GM19397 (cell line): ENCODE measurements around the gene KSR1.

ENCODE experiments used
- ATAC-seq: cut with Tn5 transposase; IDR thresholded peaks from one replicate; pipeline ENCODE4 v1.9.1; 2021; ENCODE audit warnings: mild to moderate bottlenecking, moderate library complexity; ENCODE audit not compliant: unreplicated experiment

Gene KSR1

GRCh38 chr17:27471321-27472269 is 15.3 kb downstream of the KSR1 start:
- peak; percentile 65 for ATAC-seq

DNA sequence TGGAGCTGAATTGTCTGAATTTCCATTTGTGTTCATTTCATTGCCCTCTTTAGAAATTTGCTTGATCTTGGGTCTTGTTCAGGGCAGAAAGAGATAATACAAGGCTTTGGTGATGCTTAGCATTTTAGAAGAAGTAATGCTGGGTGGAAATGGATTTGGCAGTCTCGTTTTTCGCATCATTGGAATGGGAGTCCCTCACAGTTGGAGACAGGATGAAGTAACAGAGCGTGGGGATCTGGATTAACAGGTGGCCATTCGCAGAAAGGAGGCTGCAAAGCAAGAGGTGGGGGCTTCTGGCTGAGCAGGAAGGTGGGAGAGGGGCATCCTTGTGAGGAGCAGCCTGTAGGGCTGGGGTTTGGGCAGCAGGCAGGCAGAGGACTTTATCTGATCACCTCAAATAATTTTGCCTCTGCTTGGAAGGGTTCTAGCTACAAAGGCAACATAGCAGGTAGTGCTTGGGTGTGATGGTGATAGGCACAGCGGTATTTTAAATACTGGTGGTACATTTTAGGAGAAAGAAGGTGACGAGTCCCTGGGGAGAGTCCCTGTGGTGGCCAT is 17.0 kb downstream of the KSR1 start:
- ATAC-seq, result no peak

- ATAC-seq, result peak; percentile 26
These were observed 17.7 kb downstream of the KSR1 start for GRCh38 chr17:27473748-27474609.

GRCh38 chr17:27475070-27475673 is 18.9 kb downstream of the KSR1 start:
- no peak for ATAC-seq

DNA sequence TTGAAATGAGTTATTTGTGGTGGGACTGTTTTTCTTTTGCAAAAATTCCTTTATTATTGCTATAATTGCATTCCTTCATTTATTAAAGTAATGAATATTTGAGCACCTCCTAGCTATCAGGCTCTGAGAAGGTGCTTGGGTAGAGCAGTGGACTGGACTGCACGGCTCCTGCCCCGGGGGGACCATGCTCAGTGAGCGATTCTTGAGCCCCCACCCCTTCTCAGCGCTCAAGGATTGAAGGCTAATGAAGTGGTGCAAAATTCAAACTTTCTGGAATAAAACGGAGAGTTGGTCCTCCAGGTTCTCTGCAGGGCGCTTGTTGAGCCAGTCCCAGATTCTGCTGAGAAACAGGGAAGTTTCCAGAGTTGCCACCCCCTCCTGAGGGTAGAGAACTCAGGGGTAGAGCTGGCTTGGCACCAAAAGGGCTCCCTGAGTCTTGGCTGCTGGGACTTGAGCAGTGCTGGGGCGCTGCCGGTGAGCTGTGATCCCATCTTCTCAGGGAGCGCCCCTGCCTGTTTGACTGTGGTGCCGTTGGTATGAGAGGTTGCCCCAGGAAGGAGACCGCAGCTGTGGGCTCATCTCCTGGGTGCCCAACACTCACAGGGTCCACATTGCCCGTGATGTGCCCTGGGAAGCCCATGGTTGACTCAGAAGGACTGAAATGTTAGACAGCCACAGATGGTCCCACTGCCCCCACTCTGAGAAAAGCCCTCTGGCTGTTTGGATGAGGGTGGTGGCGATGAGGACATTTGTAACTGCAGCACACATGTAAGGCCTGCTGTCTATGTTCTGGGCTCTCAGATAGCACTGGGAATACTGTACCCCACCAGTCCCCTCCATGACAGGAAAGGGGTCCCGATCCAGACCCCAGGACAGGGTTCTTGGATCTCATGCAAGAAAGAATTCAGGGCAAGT is 20.0 kb downstream of the KSR1 start:
- ATAC-seq, result no peak

- ATAC-seq, result peak; percentile 33
These were observed 21.0 kb downstream of the KSR1 start for GRCh38 chr17:27477050-27477888.

- no peak for ATAC-seq
These were observed 21.9 kb downstream of the KSR1 start for GRCh38 chr17:27477971-27478684.

DNA sequence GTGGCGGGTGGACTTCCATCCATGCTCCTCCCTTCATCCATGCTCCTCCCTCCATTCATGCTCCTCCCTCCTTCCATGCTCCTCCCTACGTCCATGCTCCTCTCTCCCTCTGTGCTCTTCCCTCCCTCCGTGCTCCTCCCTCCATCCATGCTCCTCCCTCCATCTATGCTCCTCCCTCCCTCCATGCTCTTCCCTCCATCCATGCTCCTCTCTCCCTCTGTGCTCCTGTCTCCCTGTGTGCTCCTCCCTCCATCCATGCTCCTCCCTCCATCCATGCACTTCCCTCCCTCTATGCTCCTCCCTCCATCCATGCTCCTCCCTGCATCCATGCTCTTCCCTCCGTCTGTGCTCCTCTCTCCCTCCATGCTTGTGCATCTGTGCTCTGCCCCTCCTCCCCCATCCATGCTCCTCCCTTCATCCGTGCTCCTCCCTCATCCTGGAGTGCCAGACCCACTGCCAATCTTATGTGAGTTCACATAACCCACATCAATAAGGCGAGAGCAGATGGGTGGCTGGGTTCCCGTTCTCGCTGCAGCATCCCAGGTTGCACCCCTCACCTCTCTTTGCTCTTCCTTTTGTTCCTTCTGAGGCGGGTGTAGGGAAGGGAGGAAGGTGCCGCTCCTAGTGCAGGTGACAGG is 22.8 kb downstream of the KSR1 start:
- no peak for ATAC-seq

DNA sequence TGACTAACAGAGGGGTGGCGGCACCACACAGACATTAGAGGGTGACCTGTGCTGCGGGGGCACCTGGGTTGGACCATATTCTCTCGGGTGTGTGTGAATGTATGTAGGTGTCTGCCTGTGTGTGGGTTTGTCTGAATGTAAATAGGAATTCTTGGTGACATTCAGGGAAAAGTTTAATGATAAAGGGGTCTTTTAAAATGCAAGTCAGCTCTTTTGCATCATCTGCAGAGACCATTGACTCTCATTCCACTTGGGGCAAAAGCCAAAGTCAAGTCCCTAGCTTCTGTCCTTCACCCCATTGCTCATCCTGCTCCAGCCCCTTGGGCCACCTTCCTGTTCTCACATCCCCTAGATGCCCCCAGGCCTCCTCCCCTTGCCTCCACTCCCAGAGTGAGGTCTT is 23.6 kb downstream of the KSR1 start:
- ATAC-seq, result no peak

- ATAC-seq, result no peak
These were observed 24.5 kb downstream of the KSR1 start for GRCh38 chr17:27480699-27481098.

DNA sequence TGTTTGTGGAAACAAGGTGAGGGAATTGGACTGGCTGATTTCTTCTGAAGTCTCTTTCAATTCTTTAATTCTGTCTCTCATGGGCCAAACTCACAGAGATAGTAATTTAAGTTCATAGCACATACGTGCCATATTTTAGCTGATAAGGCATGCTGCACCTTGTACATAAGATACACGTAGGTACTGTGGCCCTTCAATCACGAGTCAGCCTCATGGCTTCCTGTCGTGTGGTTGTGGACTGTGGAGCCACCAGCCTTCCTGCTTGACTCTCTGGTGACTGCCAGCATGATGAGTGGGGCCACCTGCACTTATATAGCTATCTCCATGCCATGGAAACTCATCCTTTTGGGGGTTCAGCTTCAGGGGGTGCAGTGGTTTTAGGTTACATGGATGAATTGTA is 25.1 kb downstream of the KSR1 start:
- no peak for ATAC-seq

- no peak for ATAC-seq
These were observed 28.9 kb downstream of the KSR1 start for GRCh38 chr17:27485125-27485524.

DNA sequence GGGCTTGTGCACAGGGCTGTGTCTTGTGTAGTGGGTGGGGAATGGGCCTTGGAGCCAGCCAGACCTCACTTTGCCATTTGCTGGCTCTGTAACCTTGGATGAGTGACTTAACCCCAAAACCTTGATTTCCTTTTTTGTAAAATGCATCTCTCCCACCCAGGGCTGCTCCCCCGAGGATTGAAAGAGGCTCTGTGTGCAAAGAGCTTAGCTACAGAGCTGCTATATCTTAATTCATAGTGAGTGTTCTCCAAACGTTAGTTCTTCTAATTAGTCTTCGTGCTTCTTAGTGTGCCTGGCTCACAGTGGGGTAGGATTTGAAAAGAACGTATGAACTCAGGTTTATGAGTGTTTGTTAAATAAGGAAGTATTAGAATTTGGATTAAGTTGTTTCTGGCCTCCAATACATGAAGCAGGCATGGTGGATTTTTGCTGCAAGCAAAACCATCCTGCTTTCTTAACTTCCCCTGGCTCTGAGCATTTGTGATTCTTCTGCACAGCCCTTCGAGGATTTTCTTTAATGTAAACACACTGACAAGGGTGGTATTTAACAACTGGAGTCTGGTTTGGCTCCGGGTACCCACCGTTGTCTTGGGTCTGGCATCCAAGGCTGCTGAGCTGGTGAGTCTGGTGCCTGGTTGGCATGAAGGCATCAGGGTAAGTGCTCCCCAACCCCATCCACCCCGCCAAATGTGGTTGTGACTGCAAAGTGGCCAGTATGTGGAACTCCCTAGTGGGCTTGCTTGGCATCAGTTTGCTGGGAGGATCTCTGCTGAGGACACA is 29.7 kb downstream of the KSR1 start:
- ATAC-seq, result no peak

GRCh38 chr17:27486741-27487140 is 30.5 kb downstream of the KSR1 start:
- no peak for ATAC-seq

DNA sequence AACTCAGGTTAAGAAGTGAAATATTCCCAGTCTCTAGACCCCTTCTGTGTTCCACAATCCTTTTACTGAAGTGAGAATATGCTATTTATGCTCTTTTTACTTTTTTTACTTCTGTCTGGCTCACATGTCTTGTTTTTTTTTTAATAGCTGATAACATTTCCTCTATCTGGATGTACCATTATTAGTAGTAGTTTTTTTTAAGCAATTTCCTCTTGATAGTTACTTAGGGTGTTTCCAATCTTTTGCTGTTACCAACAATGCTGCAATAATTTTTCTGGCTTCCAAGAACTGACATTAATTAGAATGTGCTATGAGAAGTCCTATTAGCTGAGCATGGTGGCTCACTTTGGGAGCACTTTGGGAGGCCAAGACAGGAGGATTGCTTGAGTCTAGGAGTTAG is 32.0 kb downstream of the KSR1 start:
- no peak for ATAC-seq

DNA sequence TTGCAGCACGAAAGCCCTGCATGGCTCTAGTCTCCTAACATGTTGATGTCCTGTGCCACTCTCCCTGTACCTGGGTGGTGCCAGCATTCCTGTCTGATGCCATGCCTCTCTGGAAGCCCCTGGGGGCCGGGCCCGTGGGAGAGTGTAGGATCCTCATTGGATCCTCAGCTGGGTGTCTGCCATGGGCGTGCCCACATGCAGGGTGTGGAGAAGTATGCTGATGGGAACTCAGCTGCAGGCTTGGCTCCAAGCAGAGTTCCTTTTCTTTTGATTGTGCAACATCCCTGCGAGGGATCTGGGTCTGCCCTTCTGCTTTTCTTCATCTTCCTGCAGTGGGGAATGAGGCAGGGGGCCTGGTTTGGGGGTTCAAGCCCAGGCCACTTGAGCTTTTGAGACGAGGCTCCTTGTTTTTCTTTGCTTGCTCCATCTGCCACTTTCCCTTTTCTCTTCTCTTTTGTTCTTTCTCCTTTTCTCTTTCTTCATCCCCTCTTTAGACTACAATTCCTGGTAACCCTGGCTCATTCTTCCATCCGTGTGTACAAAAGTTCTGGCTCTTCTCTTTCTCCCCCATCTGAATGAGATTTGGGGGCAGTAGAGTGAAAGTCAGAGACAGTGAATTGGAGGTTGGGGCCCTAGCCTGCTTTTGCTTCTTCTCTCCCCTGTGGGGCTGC is 32.9 kb downstream of the KSR1 start:
- ATAC-seq, result no peak

DNA sequence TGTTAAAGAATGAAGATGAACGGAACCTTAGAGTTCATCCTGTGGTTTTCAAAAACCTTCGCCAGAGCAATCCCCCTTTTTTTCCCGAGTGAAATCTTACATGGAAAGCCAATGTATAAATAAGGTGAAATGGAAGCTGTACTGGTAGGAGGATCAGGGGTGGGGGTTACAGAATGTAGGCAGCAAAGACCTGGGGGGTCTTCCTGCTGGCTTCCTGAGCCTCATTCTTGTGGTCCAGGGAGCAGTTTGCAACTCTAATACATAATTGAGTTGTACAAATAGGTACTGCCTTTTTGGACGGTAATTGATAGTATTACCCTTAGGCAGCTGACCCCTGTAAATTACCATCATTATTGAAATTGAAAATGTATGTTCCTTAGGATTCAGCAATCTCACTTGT is 34.1 kb downstream of the KSR1 start:
- ATAC-seq, result no peak
